T-helper 2 cell treated with Interferon-gamma antibody and Interleukin-4, amounts not matched to agents 100 ng/mL and 5 ng/mL, for 36 hours (primary cell): ENCODE data around the gene SPINT2. TPM values are rescaled to one million over a fixed set of nuclear protein-coding genes. Genes with fewer than 3 reads are reported as not detected.

Experiments
- intact Hi-C: fragments of 100-400 bp; cut with micrococcal nuclease; formaldehyde crosslinking; loops from one replicate; pipeline ENCODE4 v1.15.1; 2023
- total RNA-seq: library from RNA; stranded (reverse); gene quantifications from 2 replicates; pipeline ENCODE4 v1.2.3, GENCODE V29; 2022

Gene SPINT2
- total RNA-seq, 1 donor from 2014 or later, result 71.3 TPM

DNA sequence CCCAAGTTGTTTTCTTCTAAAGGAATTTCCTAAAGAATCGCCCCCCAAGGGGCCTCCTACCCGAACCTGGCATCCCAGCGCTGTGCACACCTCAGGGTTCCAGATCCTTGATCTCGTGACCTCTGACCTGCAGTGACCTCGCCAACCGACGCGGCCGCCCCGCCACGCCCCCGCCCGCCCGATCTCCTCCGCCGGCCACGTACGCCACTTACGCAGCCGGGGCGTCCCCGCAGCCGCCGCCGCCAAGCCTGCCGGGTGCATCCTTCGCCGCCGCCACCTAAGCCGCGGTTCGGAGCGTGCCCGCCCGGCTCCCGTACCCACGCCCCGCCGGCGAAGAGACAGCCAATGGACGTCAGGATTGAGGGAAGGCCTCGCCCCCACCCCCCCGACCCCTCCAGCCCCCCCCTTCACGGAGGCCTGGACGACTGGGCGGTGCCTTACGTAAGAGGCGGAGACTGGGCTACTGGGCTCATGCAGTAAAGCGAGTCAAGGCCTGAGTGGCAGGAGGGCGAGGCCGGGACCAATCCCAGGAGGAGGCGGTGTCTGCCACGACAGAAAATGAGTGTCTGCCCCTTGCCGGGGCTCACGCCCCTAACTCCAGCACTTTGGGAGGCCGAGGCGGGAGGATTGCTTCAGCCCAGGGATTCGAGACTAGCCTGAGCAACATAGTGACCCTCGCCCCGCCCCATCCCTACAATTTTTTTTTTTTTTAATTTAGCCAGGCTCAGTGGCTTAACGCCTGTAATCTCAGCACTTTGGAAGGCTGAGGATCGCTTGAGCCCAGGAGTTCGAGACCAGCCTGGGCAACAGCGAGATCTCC, 51.5 kb downstream of the SPINT2 start, which contains the start of gene YIF1B:
Gene YIF1B, minus strand, starts transcription at position 291 of the 820 bp plus-strand sequence. Its CDS starts 30 bp downstream, at position 261.
- intact Hi-C loops, result loop anchor here (1.0 to 5.0 kb wide), 6 partner anchors 19 to 409 kb away; partner anchors contain the start of genes CATSPERG, PSMD8, SIPA1L3 and SPINT2

DNA sequence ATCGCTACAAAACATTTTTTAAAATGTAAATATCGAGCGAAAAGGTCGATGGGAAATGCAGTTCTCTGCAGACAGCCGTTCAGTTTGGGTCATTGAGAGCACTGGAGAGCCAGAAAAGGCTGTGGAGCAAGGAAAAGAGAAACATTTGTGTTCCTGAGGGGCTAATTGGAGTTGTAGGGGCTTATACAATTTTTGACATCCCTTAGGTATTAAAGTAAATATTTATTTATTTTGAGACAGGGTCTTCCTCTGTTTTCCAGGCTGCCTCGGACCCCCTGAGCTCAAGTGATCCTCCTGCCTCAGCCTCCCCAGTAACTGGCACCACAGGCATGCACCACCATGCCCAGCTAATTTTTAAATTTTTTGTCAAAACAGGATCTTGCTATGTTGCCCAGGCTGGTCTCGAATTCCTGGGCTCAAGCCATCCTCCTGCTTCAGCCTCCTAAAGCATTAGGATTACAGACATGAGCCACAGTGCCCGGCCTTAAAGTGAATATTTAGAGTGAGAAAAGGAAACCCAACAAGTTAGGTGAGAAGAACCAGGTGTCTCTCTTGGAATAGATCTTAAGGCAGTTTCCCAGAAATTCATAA, 52.2 kb downstream of the SPINT2 start:
- intact Hi-C loops, result loop anchor here (1.0 to 5.0 kb wide), 6 partner anchors 19 to 409 kb away; partner anchors contain the start of genes CATSPERG, PSMD8, SIPA1L3 and SPINT2

DNA sequence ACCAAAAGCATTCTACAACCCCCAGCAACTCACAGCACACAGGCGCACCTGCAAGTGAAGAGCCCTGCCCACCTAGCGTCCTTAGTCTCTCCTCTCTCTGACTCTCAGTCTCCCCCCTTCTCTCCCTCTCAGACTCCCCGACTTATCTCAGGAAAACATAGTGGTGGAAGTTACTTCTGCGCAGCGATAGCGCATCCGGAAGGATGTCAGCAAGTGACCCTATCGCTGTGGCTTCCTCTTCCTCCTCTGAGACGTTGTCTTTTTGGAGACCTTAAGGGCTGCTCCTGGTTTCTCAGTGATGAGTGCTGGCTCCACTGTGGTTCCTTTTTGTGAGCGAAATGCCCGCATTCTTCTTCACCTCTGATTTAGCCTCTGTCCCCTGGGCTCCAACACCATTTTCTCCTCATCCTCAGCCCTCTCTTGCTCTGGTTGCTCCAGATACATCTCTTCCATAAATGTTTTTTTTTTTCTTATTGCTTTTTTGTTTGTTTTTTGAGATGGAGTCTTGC, 52.8 kb downstream of the SPINT2 start:
- intact Hi-C loops, result loop anchor here (2.0 to 5.0 kb wide), 3 partner anchors 52 to 410 kb away; partner anchors contain the start of genes SIPA1L3, SPINT2 and WDR87

DNA sequence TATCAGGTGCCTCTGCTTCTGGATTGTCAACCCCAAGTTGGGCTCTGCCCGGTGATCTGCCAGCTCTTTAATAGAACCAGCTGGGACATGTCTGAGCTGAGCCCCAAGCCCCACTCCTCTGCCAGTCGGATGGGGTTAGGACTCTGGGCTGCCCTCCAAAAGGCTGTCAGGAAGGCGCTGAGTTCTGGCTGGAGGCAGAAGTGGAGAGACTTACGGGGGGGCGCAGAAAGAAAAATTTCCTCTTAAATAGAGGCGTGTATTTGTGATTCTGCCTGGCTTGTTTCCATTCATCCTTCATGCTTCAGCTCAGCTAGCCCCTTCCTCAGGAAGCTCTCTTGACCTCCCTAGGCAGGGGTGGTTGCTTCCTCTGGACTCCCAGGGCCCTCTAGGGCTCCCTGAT, 54.3 kb downstream of the SPINT2 start:
- intact Hi-C loops, result loop anchor here (5.0 kb wide), 2 partner anchors 76 to 411 kb away; partner anchors contain the start of genes SIPA1L3 and WDR87

DNA sequence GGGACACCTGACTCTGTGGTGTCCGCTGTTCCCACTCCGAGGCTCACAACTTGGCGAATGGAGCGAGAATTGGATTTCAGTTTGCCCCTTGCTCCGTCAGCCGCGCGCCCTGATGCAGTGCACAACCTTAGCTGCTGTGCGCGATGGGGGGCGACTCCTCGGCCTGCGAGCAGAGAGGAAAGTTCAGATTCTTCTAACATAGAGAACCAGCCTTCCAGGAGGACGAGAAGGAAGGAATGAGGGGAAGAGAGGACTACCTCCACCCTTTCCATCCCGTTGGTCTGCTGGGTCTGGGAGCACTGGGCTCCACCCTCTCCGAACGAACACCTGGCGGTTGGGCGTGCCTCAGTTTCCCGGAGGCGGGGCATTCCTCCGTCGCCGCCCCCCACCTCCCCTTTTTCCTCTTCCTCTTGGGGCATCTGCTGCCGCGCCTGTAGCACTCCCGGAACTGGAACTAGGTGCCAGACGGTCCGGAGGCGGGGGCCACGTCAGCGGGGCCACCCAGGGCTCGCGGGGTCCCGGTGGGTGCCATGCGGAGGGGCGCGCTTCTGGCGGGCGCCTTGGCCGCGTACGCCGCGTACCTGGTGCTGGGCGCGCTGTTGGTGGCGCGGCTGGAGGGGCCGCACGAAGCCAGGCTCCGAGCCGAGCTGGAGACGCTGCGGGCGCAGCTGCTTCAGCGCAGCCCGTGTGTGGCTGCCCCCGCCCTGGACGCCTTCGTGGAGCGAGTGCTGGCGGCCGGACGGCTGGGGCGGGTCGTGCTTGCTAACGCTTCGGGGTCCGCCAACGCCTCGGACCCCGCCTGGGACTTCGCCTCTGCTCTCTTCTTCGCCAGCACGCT, 55.3 kb downstream of the SPINT2 start, which contains the start of gene KCNK6:
Gene KCNK6, plus strand, starts transcription at position 425 of the 838 bp plus-strand sequence. Its CDS starts 106 bp downstream, at position 531.
- intact Hi-C loops, result loop anchor here (5.0 kb wide), 2 partner anchors 77 to 412 kb away; partner anchors contain the start of genes SIPA1L3 and WDR87

DNA sequence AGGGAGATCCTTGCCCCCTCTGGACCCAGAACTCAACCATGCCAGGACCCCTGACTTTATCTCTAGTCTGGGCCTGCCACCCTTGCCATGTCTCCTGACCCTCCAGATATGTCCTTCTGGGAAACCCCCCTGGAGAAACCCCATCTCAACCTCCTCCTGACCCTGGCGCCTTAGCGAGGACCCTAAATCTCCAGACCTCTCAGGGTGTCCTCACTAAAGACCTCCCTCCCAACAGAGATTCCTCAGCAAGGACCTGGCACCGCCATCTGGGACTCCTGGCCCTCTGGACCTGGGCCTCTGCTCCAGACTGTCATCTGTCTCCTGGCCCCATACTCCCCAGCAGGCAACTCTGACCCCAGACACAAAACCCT, 56.6 kb downstream of the SPINT2 start:
- intact Hi-C loops, result no loop called here

DNA sequence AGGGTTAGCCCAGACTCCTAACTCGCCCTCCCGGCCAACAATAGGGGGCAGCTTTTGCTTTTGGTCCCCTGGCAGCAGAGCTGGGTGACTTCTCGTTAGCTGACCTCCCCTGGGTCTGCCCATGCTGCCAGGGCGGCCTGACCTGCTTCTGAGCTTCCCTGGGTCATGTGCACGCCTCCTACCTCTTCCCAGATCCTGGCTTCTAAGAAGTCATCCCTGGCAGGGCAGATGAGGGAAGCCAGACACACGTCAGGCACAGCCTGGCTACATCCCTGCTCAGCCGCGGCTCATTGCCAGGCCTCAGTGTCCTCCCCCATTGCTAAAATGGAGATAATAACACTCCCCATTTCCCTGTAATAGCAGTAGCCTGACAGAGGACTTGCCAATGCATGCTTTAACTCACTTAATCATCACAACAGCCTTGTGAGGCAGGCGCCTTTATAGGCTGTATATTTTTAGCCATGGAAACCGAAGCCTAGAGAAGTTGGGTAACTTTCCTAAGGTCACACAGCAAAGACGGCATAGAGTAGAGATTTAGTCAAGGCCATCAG, 57.3 kb downstream of the SPINT2 start:
- intact Hi-C loops, result no loop called here

DNA sequence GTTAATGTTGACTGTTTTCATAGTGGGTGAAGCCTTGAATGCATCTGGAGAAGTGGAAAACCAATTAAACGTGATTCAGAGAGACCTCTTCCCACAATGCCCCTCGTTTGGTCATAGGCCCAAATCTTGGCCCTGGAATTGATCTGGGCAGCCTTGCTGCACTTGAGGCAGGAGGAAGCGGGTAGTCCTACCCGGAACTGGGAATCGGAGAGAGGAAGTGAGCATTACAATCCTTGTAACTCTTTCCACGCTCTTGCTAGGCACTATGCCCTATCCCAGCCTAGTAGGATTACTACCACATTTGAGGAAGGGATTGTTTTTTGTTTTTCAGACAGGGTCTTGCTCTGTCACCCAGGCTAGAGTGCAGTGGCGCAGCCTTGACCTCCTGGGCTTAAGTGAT, 58.9 kb downstream of the SPINT2 start:
- intact Hi-C loops, result no loop called here

DNA sequence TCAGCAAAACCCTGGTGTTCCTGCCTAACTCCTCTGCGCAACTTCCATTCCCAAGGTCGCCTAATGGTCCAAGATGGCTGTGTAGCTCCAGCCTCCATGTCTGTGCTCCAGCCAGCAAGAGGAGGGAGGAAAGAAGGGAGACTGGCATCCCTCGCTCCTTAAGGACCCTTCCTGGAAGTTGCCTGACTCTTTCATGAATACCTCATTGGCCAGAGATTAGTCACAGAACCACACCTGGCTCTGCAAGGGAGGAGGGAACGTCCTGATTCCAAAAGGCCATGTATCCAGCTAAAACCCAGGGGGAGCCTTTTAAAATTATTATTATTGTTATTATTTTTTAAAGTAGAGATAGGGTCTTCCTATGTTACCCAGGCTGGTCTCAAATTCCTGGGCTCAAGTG, 60.1 kb downstream of the SPINT2 start:
- intact Hi-C loops, result no loop called here

DNA sequence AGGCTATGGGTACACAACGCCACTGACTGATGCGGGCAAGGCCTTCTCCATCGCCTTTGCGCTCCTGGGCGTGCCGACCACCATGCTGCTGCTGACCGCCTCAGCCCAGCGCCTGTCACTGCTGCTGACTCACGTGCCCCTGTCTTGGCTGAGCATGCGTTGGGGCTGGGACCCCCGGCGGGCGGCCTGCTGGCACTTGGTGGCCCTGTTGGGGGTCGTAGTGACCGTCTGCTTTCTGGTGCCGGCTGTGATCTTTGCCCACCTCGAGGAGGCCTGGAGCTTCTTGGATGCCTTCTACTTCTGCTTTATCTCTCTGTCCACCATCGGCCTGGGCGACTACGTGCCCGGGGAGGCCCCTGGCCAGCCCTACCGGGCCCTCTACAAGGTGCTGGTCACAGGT, 62.2 kb downstream of the SPINT2 start:
- intact Hi-C loops, result no loop called here

DNA sequence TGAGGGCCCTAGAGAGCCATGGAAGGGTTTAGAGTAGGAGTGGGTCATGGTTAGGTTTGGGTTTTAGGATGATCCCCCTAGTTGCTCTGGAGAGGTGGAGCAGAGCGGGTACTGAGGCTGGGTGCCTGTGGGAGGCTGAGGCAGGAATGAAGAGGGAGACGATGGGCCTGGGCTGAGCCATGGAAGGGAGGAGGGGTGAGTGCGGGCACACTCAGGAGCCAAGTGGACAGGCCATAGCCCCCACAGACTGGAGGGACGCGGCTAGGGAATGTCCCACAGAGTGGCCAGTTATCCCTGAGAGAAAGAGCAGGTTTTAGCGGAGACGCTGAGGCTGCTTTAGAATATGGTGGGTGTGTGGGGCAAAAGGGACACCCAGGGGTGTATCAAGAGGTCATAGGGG, 65.3 kb downstream of the SPINT2 start:
- intact Hi-C loops, result no loop called here

DNA sequence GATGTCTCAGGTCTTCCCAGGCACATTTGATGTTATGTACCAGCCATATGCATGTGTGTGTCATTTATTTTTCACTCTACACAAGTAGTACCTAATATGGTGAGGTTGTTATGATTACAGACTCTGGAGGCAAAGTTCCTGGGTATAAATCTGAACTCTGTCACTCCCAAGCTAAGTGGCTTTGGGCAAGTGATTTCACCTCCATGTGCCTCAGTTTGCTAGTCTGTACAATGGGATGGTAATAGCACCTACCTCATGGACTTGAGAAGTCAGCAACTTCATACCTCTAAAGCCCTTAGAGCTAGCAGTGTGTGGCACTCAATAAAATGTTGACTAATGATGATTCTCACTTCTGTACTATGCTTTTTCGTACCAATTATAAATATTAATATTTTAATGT, 67.4 kb downstream of the SPINT2 start:
- intact Hi-C loops, result no loop called here

DNA sequence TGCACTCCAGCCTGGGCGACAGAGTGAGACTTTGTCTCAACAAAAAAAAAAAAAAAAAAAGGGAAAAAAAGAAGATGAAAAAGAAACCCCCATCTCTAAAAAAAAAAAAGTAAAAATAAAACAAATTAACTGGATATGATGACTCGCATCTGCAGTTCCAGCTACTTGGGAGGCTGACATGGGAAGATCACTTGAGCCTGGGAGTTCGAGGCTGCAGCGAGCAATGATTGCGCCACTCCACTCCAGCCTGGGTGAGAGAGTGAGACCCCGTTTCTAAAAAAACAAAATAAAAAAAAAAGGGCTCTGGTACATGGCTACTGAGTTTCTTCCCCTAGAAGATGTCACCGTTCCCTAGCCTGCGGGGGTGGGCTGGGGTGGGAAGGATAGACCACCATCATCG, 68.9 kb downstream of the SPINT2 start:
- intact Hi-C loops, result no loop called here

DNA sequence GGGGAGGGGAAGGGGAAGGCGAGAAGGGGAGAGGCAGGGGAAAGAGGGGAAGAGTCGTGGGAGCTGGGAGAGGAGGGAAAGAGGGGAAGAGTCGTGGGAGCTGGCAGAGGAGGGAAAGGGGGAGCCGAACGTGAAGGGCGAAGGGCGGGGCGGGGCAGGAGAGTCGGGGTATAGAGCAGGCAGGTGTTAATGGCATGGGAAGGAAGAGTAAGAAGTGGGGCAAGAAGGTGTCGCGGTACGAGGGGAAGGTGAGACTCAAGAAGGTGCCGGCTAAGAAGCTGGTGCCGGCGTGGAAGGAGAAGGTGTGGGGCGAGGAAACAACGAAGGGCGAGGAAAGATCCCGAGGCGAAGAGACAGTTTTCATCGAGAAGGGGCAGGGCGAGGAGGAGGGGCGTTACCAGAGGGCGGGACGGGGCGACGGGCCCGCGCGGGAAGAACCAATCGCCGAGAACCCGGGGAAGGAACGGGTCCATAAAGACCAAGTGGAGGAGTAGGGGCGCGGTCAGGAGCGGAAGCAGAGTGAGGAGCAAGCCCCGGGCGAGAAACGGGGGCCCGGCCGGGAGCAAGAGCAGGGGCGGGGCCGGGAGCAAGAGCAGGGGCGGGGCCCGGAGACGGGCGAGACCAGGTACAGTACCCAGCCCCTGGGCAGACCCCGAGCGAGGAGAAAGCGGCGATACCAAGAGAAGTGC, 71.7 kb downstream of the SPINT2 start:
- intact Hi-C loops, result loop anchor here (1.0 to 5.0 kb wide), 11 partner anchors 20 to 437 kb away; partner anchors contain the start of genes GGN, PSMD8, SIPA1L3 and SPINT2

DNA sequence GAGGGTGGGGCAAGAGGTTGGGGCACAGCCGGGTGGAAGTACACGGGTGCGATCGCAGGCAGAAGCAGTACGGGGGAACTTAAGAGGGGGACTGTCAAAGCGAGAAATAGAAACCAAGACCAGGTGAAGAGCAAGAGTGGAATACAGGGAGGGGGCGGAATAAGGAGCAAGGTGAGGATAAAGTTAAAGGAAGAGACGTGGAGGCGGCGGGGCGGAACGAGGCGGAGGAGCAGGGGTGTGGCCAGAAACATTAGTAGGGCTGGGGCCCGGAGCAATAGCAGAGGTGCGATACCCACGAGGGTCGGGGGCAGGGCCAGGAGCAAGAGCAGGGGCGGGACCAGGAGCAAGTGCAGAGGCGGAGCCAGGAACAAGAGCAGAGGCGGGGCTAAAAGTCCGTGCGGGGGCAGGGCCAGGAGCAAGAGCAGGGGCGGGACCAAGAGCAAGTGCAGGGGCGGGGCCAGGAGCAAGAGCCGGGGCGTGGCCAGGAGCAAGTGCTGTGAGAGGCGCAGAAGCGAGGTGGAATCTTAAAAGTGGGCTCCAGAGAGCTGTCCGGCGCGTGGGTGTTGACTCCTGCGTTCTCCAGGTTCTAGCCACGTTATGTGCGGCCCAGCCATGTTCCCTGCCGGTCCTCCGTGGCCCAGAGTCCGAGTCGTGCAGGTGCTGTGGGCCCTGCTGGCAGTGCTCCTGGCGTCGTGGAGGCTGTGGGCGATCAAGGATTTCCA, 72.4 kb downstream of the SPINT2 start:
- intact Hi-C loops, result loop anchor here (1.0 to 5.0 kb wide), 7 partner anchors 26 to 429 kb away; partner anchors contain the start of genes GGN, PSMD8, SIPA1L3 and SPINT2

DNA sequence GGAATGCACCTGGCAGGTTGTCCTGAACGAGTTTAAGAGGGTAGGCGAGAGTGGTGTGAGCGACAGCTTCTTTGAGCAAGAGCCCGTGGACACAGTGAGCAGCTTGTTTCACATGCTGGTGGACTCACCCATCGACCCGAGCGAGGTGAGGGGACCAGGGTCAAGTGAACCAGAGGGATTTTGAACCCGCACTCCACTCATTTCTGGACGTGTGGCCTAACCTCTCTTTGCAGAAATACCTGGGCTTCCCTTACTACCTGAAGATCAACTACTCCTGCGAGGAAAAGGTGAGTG, 72.9 kb downstream of the SPINT2 start:
- intact Hi-C loops, result loop anchor here (2.0 to 5.0 kb wide), 4 partner anchors 50 to 290 kb away; partner anchors contain the start of genes GGN, SPINT2 and SPRED3

DNA sequence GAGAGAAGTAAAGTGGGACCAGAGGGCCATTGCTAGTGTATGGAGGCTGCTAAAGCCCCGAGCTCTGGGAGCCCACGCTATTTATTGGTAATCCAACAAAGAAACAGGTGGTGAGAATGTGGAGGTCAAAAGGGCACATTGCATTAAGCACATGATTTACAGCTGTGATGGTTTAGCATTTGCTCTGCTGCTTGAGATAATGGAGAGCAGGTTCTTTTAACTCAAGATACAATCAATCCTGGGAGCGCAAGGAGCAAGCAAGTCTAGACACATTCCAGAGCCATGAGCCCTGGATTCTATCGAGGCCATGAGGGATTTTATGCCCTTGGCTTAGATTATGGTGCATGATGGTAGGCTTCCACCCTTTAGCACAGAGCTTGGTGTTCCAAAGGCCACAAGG, 74.6 kb downstream of the SPINT2 start:
- intact Hi-C loops, result loop anchor here (5.0 kb wide), 3 partner anchors 48 to 292 kb away; partner anchors contain the start of genes GGN, SPINT2 and SPRED3

DNA sequence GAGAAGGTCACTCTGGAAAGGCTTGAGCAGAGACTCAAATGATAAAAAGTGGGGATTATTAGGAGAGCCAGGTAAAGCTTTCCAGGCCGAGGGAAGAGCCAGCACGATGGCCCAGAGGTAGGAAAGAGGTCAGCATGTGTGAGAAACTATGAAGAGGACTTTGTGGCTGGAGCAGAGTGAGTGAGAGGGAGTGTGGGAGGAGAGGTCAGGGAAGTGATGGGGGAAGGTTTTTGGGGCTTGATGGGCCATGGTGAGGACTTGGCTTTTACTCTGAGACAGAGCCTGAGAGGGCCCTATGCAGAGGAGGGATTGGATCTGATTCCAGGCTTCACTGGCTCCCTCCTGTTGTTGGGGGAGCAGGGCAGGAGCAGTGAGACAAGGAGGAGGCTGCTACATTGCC, 76.6 kb downstream of the SPINT2 start:
- intact Hi-C loops, result no loop called here
